Left cardiac atrium (tissue), 4 donors: Measurements from ENCODE around the gene PCDHGC3. TPM values are rescaled to one million over a fixed set of nuclear protein-coding genes. Genes with fewer than 3 reads are reported as not detected.

ENCODE experiments used
- ATAC-seq, 2 donors: fragments of 200-7000 bp; cut with Tn5 transposase; one replicate each; pipeline ENCODE4 v1.9.1; 2020; ENCODE audit warnings: mild to moderate bottlenecking in 2 of 2, moderate library complexity in 2 of 2
- DNase-seq: peaks from one replicate; pipeline ENCODE4 v3.0.0-alpha.2; 2020
- intact Hi-C, 2 donors: fragments of 100-400 bp; cut with DNase I; formaldehyde crosslinking; loops; one replicate each; pipeline versions ENCODE4 v1.14.1 to v1.15.1; 2022 to 2023
- total RNA-seq, 2 donors: library from RNA; stranded (reverse); fragmentation: NEBNext Ultra II Directional; extraction: Animal tissue kit (Norgen Biotek cat#: 25700); gene quantifications; one replicate each; pipeline ENCODE4 v1.2.1, GENCODE V29; 2021
- donor health status: DM: no; HTN: yes; CAD: no.
- donor health status: DM: no; HTN: yes; CAD: no; lungs with severe emphysema.
- donor health status: DM: yes; HTN: yes; CAD: no.
- donor health status: Dilated cardiomyopathy.

Gene PCDHGC3
- total RNA-seq, 2 donors from 2014 or later, result 33.7 to 39.1 TPM

- ATAC-seq (no peak), DNase-seq (no peak)
- intact Hi-C loops, result no loop called here
Measured at GRCh38 chr5:141496038-141496437, 20.3 kb downstream of the PCDHGC3 start.

- DNase-seq, result no peak
- intact Hi-C loops, result no loop called here
- ATAC-seq, result no peak
Measured at GRCh38 chr5:141501761-141502160, 26.0 kb downstream of the PCDHGC3 start.

DNA sequence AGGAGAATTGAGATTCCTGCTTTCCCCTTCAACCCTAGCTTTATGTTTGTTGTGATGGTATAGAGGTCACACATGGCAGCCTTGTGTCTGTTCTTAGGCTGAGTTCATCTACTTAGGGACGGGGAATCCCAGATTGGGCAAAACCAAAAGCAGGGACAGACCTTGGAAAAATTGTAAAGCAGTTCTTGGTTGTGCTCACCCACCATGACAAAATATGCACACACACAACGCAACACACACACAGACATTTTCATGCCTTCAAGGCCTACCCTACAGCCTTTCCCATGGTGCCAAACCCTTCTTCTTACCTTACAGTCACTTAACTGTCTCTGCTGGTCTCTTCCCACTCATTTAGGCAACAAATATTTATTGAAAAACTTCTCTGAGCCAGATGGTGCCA lies 27.9 kb downstream of the PCDHGC3 start:
- no peak for DNase-seq
- intact Hi-C loops, result no loop called here
- no peak for ATAC-seq

DNA sequence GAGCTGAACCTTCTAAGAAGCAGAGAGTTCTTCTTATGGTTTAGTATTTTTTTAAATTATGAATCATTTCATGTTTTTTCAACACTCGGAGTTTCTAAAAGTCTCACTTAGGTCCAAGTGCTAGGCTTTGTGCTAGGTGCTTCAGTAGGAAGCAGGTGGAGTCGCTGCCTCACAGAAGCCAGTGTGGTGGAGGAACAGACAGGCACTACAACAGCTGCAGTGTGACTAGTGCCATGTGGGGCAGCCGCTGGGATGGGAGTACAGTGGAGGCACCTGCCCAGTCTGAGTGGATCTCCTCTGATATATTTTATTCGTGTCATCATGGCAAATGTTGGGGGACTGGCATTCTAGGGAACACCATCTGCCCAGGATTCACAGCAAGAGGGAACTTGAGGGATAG lies 28.4 kb downstream of the PCDHGC3 start:
- intact Hi-C loops, result no loop called here
- ATAC-seq, result no peak
- no peak for DNase-seq

DNA sequence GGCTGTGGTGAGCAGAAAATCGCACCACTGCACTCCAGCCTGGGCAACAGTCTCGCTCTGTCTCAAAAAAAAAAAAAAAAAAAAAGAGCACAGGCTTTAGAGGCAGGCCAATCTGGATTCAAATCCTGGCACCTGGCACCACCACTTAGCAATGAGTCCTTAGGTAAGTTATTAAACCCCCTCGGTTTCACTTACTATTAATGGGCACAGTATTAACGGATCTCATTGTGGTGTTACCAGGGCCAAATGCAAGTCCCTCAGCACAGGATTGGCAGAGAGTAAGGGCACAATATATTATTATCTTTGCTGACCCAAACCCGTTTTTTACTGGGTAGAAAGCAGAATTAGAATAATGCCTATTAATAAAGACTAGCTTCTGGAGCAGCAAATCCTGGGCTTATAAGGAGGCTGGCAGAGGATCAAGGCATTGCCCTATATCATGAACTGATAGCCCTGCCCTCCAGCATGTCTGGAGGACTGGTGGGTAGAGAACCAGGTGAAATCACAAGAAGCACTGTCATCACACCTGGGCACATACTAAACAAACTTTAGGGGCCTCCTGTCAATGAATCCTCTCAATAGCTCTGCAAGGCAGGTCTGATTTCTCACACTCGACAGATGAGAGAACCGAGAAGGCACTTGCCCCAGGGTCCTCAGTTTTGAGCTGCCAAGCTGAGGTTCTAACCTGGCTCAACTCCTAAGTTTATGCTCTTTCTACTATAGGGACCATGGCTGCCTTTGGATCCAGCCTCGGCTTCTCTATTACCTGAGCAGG lies 30.8 kb downstream of the PCDHGC3 start:
- ATAC-seq, result no peak
- intact Hi-C loops, result no loop called here
- no peak for DNase-seq

- ATAC-seq (peak; percentile 25 to 63), DNase-seq (peak; percentile 56)
- intact Hi-C loops, result no loop called here
Measured at GRCh38 chr5:141507387-141508091, 31.8 kb downstream of the PCDHGC3 start.

DNA sequence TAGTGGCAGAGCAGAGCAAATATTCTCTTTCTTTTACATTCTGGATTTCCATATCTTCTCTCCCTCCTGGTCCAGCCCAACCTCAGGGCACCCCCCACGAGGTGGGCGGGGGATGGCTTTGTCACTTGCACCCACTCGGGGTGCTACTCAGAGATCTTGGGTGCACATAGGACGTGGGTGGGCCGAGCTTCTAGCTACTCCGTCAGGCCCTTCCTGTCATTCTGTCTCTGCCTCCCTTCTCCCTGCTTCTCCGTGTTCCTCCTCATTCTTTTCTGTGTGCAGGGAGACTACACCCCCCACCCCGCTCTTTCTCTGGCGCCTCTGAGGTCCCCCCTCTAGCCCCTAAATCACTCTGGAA lies 32.7 kb downstream of the PCDHGC3 start:
- peak in 1 of 2 donors; percentile 2 for ATAC-seq
- intact Hi-C loops, result no loop called here
- no peak for DNase-seq

DNA sequence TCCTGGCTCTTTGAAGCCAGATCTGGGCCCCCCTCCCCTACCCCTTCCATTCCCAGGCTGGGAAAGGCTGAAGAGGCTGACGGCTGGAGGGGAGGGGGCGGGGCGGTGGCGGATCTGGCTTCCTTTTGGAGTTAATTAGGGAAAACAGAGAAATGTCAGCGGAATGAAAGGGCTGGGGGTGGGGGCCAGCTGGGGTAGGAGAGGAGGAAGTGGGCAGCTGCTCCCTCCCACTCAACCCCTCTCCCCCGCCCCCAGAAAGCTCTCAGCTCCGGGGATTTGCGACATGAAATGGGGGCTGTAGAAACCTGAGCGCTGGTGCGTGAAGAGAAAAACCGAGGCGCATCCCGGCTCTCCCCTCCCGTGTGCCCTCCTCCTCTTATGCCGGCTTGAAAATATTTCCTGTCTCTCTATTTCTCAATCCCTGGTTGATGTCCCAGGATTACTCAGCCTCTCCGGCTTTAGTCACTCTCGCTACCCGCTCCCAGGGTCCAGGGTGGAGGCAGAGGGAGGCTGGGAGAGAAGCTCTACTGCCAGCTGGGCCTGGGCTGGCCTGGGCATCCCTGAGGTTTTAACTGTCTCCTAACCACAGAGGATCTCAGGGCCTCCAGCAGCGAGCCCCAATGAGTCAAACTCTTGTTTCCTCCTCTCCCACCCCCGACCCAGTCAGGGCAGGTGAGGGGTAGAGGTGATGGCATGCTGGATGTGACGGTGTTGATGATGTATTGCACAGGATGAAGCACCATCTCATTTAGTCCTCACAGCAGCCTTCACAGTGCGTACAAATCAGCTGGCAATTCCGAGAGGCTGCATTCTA lies 33.2 kb downstream of the PCDHGC3 start:
- intact Hi-C loops, result no loop called here
- peak; percentile 76 for DNase-seq
- peak; percentile 44 to 68 for ATAC-seq

- ATAC-seq, result no peak
- intact Hi-C loops, result no loop called here
- DNase-seq, result no peak
Measured at GRCh38 chr5:141510160-141510559, 34.4 kb downstream of the PCDHGC3 start.

GRCh38 chr5:141510850-141511601 lies 35.3 kb downstream of the PCDHGC3 start:
- no peak for DNase-seq
- intact Hi-C loops, result no loop called here

DNA sequence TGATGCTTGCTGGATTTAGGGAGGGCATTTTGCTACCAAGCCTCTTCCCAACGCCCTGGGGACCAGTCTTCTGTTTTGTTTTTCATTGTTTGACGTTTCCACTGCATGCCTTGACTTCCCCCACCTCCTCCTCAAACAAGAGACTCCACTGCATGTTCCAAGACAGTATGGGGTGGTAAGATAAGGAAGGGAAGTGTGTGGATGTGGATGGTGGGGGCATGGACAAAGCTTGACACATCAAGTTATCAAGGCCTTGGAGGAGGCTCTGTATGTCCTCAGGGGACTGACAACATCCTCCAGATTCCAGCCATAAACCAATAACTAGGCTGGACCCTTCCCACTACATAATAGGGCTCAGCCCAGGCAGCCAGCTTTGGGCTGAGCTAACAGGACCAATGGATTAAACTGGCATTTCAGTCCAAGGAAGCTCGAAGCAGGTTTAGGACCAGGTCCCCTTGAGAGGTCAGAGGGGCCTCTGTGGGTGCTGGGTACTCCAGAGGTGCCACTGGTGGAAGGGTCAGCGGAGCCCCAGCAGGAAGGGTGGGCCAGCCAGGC lies 36.1 kb downstream of the PCDHGC3 start:
- intact Hi-C loops, result loop anchor here in 1 of 2 donors (2.0 kb wide), 1 partner anchor 81 kb away; the partner anchor contains the start of gene PCDHGA12
- DNase-seq (no peak), ATAC-seq (no peak)

More at GRCh38 chr5:141510850-141511601, 35.3 kb downstream of the PCDHGC3 start:
- ATAC-seq, result no peak

DNA sequence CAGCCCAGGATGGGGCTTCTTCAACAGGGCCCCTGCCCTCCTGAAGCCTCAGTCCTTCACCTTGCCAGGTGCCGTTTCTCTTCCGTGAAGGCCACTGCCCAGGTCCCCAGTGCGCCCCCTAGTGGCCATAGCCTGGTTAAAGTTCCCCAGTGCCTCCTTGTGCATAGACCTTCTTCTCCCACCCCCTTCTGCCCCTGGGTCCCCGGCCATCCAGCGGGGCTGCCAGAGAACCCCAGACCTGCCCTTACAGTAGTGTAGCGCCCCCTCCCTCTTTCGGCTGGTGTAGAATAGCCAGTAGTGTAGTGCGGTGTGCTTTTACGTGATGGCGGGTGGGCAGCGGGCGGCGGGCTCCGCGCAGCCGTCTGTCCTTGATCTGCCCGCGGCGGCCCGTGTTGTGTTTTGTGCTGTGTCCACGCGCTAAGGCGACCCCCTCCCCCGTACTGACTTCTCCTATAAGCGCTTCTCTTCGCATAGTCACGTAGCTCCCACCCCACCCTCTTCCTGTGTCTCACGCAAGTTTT lies 36.7 kb downstream of the PCDHGC3 start:
- intact Hi-C loops, result loop anchor here in 1 of 2 donors (2.0 kb wide), 1 partner anchor 82 kb away; the partner anchor contains the start of gene PCDHGA12
- DNase-seq (peak; percentile 85), ATAC-seq (peak; percentile 12 to 16)

DNA sequence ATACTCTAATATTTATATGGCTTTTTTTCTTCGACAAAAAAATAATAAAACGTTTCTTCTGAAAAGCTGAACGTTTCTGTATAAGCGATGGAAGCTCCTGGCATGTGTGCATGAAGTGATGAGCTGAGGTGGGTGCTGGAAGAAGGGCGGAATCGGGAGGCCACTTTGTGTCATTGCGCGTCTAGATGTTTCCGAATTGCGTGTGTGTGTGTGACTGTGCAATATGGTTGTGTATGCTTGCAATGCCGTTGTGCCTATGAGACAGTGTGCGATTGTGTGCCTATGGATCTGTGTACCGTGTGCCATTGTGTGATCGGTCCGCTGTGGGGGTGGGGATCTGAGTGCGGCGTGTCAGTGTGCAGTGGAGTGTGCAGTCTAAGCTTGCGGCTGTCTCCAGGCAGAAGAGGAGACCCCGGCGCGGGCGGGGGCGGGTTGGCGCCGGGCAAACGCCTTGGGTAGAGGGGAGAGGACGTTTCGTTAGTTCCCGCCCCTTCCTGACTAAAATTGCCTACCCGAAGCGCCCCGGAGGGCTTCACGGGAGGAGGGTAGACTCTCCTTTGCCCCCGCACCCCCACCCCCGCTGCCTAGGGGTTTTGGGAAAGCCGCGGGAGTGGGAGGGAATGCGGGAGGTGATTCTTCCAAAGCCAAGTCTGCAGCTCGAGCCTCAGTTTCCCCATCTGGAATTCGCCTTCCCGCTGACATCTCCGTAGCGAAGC lies 37.3 kb downstream of the PCDHGC3 start:
- intact Hi-C loops, result loop anchor here in 1 of 2 donors (2.0 kb wide), 1 partner anchor 82 kb away; the partner anchor contains the start of gene PCDHGA12
- ATAC-seq (peak; percentile 19 to 20), DNase-seq (peak; percentile 50)

DNA sequence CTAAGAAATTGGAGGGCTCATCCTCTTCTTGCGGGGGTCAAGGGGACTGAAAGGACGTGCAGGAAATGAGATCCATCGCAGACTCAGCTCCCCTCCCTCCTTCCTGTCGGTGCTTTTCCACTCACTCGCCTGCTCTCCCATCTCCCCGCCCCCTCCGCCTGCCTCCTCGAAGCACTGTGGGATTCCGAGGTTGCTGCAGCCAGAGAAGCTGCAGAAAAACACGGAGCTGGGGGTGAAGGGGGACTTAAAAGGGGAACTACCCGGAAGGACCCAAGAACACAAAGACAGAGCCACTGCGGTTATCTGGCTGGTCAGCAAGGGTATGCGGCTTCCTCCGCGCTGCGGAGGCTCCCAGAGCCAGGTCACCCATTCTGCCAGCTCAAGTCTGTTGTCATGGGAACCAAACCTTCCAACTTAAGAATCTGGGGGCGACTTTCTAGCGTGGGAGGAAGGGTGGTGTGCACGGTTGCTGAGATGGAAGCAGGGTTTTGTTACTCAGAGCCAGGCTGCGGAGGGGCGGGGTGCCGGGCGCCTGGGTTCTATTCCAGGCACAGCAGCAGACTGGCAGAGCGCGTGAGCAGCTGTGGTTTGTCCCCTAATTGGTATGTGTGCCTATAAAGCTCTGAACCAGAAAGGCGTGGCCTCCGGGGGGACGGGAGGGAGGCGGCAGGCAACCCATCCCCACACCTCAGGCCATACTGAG lies 38.0 kb downstream of the PCDHGC3 start:
- intact Hi-C loops, result loop anchor here in 1 of 2 donors (2.0 kb wide), 1 partner anchor 83 kb away; the partner anchor contains the start of gene PCDHGA12
- peak; percentile 69 to 71 for ATAC-seq
- peak; percentile 82 for DNase-seq

GRCh38 chr5:141514330-141515133 lies 38.8 kb downstream of the PCDHGC3 start:
- no peak for DNase-seq
- peak in 1 of 2 donors; percentile 6 for ATAC-seq
- intact Hi-C loops, result no loop called here

DNA sequence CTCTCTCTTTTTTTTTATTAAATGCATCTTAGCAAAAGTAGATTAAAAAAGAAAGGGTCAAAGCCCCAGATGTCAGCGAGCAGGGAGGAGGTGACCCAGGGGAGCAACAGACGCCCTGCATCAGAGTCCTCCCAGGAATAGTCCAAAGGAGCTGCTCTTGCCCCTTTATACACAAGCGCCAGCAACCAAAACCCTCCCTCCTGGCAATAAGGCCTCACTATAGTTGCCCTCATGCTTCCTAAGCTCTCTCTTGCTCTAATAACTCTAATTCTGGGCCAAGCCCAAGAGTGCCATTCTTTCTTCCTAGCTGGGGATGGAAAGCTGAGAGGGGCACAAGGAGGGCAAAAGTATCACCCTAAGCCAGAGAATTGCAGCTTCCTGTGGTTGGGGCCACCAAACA lies 39.4 kb downstream of the PCDHGC3 start:
- no peak for DNase-seq
- intact Hi-C loops, result no loop called here
- ATAC-seq, result no peak
